Ascending aorta (tissue), 2 donors: ENCODE data around the gene HJURP. TPM values are rescaled to one million over a fixed set of nuclear protein-coding genes. Genes with fewer than 3 reads are reported as not detected.

Experiments
- DNase-seq, 2 donors: peaks; one replicate each; pipeline ENCODE4 v3.0.0-alpha.2; 2019; ENCODE audit warnings: low spot score in 2 of 2
- H3K27ac ChIP-seq, 2 donors: fragments of 200-600 bp; sonication (generic); one replicate each; pipeline ENCODE4 v1.5.1; 2016 to 2017; ENCODE audit warnings: mild to moderate bottlenecking in 1 of 2
- H3K27me3 ChIP-seq: fragments of 200-600 bp; sonication (generic); one replicate; pipeline ENCODE4 v1.5.1; 2017
- H3K36me3 ChIP-seq, 2 donors: fragments of 200-600 bp; sonication (generic); one replicate each; pipeline ENCODE4 v1.5.1; 2016
- H3K4me1 ChIP-seq, 2 donors: fragments of 200-600 bp; sonication (generic); one replicate each; pipeline ENCODE4 v1.5.1; 2016 to 2017; ENCODE audit warnings: mild to moderate bottlenecking in 1 of 2
- H3K4me3 ChIP-seq, 2 donors: fragments of 200-600 bp; sonication (generic); one replicate each; pipeline ENCODE4 v1.5.1; 2016 to 2017; ENCODE audit warnings: mild to moderate bottlenecking in 1 of 2
- H3K9me3 ChIP-seq, 2 donors: fragments of 200-600 bp; sonication (generic); one replicate each; pipeline ENCODE4 v1.5.1; 2016
- intact Hi-C: fragments of 100-400 bp; cut with DNase I; formaldehyde crosslinking; loops from one replicate; pipeline ENCODE4 v1.15.1; 2023
- total RNA-seq: library from RNA; depleted of rRNA; stranded (reverse); fragments of >200 nt; gene quantifications from one replicate; pipeline ENCODE4 v1.1.0, GENCODE V29; 2016
- TF ChIP-seq, protein P1 (sequence below), 3 experiments: fragments of 200-600 bp in 2 of 3; fragments of 450-650 bp in 1 of 3; sonication (generic) in 2 of 3; IDR thresholded peaks; one replicate each; pipeline ENCODE4 v1.5.1; 2016 to 2019; ENCODE audit warnings: antibody characterized with exemption in 3 of 3, mild to moderate bottlenecking in 1 of 3, moderate library complexity in 1 of 3

The HJURP gene
- total RNA-seq, 1 donor from 2014 or later = not detected

DNA sequence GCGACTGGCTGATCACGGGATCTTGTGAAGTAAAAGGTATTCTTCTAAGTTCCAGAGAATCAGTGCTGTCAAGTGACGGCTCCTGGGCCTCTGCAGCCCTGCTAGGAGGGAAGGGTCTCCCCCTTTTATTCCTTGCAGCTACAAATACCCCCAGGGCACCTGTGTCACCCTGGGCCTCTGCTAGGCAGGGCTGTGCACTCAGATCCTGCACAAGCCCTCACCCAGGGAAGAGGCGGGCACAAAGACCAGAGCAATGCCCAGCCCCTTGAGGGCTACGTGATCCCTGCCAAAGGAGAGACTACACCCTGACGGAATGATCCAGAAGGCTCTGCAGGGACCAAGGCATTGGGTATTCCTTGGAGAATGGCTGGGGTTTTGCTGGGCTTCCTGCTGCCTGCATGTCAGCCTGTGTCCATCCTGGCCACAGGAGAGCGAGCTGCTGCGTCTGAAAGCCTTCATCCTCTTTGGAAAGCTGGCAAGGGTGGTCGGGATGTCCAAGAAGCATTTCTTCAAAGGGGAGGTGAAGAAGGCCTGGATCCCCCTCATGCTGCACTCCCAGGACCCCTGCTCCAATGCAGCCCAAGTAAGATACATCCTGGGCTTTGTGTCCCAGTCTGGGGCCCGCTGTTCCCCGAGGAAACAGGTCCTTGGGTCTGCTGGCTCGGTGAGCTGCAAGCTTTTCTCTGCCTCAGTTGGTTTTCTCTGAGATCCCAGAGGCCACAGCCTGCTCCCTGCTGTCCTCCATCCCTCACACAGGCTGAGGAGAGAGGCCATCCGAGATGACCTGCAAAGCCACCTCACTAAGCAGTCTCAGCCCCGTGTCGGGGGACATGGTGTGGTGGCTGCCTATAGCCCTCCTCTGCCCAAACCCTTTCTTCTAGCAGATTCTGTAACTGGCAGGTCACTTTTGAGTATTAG, 24.9 kb downstream of the HJURP start:
- Histone ChIP-seq H3K36me3 (no peaks in the 10 kb centered on the region), H3K27ac (no peak overlapping the region), H3K4me1 (no peaks in the 10 kb centered on the region), H3K4me3 (no peak overlapping the region), H3K27me3 (no peaks in the 10 kb centered on the region), H3K9me3 (no peaks in the 10 kb centered on the region)
- DNase-seq = no peak
- intact Hi-C loops = no loop called here
- TF ChIP-seq, protein P1, sequence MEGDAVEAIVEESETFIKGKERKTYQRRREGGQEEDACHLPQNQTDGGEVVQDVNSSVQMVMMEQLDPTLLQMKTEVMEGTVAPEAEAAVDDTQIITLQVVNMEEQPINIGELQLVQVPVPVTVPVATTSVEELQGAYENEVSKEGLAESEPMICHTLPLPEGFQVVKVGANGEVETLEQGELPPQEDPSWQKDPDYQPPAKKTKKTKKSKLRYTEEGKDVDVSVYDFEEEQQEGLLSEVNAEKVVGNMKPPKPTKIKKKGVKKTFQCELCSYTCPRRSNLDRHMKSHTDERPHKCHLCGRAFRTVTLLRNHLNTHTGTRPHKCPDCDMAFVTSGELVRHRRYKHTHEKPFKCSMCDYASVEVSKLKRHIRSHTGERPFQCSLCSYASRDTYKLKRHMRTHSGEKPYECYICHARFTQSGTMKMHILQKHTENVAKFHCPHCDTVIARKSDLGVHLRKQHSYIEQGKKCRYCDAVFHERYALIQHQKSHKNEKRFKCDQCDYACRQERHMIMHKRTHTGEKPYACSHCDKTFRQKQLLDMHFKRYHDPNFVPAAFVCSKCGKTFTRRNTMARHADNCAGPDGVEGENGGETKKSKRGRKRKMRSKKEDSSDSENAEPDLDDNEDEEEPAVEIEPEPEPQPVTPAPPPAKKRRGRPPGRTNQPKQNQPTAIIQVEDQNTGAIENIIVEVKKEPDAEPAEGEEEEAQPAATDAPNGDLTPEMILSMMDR (IDR thresholded peaks at IDR 0.05) = no peak

DNA sequence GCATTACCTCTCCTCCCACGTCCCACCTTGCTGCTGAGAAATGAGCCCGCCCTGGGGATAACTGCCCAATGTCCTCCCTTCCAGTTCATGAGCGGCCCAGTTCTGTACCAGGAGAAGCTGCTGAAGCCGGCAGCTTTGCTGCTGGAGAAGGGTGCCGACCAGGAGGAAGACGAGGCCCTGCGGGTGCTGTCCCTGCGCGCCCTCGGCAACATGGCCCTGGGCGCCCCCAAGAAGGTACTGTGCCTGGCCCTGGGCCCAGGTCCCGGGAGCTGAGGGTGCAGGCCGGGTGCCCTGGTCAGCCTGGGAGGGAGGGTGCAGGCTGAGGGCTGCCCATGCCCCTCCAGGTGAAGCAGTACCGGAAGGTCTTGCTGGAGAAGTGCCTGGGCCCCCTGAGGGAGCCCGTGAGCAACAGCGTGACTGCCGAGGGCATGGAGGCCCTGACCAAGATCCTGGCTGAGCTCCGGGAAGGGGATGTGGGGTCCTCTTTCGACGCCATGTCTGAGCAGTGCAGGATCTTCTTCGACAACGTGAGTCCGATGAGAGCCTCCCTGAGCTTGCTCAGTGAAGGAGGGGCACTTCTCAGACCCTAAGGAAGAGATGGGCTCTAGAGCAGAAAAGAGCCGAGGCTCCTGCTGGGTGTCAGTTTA, 25.7 kb downstream of the HJURP start:
- no peaks in the 10 kb centered on the region for H3K4me1 ChIP-seq
- no peak for DNase-seq
- intact Hi-C loops = no loop called here
- H3K9me3 ChIP-seq = no peaks in the 10 kb centered on the region
- H3K27me3 ChIP-seq = no peaks in the 10 kb centered on the region
- H3K27ac ChIP-seq = no peak overlapping the region
- TF ChIP-seq, protein P1 (IDR thresholded peaks at IDR 0.05) = no peak
- no peak overlapping the region for H3K4me3 ChIP-seq
- no peaks in the 10 kb centered on the region for H3K36me3 ChIP-seq

DNA sequence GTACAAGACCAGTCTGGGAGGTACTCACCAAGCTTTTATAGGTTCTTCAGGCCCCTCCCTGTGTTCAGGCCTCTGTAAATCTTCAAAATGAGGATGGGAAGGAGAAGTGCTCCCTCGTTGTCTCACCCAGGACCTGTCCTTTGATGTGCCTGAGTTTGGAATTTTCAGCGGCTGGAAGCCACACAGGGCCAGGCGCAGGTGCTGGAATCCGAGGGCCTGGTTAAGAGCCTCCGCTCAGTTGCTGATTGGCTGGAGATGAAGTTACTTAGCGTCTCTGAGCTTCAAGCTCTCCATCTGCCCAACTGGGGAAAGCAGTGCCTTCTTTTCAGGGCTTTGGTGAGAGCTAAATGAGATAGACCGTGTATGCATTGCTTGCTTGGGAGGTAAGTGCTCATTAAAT, 30.0 kb downstream of the HJURP start:
- Histone ChIP-seq H3K4me3 (no peak overlapping the region), H3K36me3 (no peaks in the 10 kb centered on the region), H3K27ac (no peak overlapping the region), H3K4me1 (no peaks in the 10 kb centered on the region), H3K9me3 (no peaks in the 10 kb centered on the region), H3K27me3 (no peaks in the 10 kb centered on the region)
- TF ChIP-seq, protein P1 (IDR thresholded peaks at IDR 0.05) = no peak
- DNase-seq = no peak
- intact Hi-C loops = no loop called here

DNA sequence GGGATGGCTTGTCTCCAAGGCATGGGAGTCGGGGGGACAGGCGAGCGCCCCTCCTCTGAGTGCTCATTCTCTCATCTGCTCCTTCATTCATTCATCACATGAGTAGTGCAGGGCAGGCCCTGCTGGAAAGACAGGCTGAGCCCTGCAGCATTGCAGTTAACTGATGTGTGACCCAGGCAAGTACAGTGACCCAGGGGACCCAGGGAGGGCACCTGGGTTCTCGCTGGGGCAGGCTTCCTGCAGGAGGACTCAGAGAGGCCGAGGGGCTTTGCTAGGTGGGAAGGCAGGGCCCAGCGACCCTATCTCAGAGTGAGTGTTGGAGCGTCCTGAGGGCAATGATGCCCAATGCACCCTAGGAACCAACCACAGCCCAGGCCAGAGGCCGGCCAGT, 30.6 kb downstream of the HJURP start:
- no peaks in the 10 kb centered on the region for H3K36me3 ChIP-seq

DNA sequence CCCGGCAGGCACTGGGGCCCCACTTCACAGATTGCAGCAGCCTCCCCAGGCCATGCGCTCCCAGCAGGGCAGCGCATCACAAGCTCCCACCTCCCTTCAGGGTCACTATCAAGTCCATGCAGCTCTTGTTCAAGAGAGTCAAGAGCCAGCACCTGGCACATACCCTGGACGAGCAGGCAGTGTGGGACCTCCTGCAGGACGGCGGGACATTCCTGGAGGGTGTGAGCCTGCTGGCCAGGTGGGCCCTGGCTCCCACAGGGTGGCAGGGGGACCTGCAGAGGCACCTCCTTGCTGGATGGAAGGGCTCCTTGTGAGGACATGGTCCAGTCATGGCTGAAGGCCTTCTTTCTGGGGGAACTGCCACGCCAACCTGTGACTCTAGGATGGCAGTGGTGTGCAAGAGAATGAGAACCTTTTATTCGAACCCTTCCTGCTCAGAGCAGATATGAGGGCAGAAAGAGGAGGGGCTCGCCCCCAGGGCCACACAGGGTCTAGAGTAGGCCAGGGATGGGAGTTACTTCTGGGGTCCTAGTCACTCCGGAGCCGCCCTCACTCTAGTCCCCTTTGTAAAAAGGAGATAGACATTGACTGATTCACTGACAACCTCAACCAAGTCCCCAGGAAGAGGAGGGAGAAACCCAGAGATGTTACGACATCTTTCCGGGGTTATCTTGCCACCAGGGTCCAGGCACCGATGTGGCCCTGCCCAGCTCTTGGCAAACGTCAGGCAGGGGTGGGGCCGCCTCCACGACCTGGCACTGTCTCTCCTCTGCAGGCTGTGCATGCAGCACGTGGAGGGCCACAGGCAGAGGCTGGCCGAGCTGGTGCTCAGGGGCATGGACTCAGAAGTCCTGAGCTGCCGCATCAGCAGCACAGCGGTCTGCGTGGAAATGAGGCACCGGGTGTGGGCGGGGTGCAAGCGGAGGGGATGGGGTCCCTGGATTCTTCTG, 31.3 kb downstream of the HJURP start:
- Histone ChIP-seq H3K4me1 (no peaks in the 10 kb centered on the region), H3K4me3 (no peak overlapping the region), H3K36me3 (no peaks in the 10 kb centered on the region), H3K9me3 (no peaks in the 10 kb centered on the region), H3K27ac (no peak overlapping the region), H3K27me3 (no peaks in the 10 kb centered on the region)
- TF ChIP-seq, protein P1 (IDR thresholded peaks at IDR 0.05) = no peak
- intact Hi-C loops = no loop called here
- no peak for DNase-seq

More for the DNA sequence above, 30.6 kb downstream of the HJURP start:
- no peak for DNase-seq
- H3K27me3 ChIP-seq = no peaks in the 10 kb centered on the region
- no peak overlapping the region for H3K4me3 ChIP-seq
- H3K9me3 ChIP-seq = no peaks in the 10 kb centered on the region
- TF ChIP-seq, protein P1 (IDR thresholded peaks at IDR 0.05) = no peak
- H3K4me1 ChIP-seq = no peaks in the 10 kb centered on the region
- intact Hi-C loops = no loop called here
- no peak overlapping the region for H3K27ac ChIP-seq
